SU-DHL-6 (cell line): Measurements from ENCODE around the gene MRM2.

Source experiments
- H2AFZ ChIP-seq: fragments of 200-600 bp; sonication (generic); 2 replicates; pipeline ENCODE4 v1.6.1; 2014; ENCODE audit warnings: low read depth, mild to moderate bottlenecking, moderate library complexity, mixed read lengths, antibody characterized with exemption, low read length; ENCODE audit not compliant: severe bottlenecking
- H3F3A ChIP-seq: fragments of 200-600 bp; shearing (Covaris generic); 2 replicates; pipeline ENCODE4 v1.6.0; 2016; ENCODE audit warnings: antibody characterized with exemption, mild to moderate bottlenecking; ENCODE audit not compliant: insufficient read depth
- H3K27ac ChIP-seq: fragments of 200-600 bp; sonication (generic); 2 replicates; pipeline ENCODE4 v1.5.1; 2016; ENCODE audit warnings: low read depth, mild to moderate bottlenecking, low read length, moderate library complexity, mixed read lengths
- H3K27me3 ChIP-seq: fragments of 200-600 bp; sonication (generic), shearing (Covaris generic); 2 replicates; pipeline ENCODE4 v1.6.0; 2014; ENCODE audit warnings: mild to moderate bottlenecking, low read length
- H3K36me3 ChIP-seq: fragments of 200-600 bp; sonication (generic); 2 replicates; pipeline ENCODE4 v1.6.1; 2014; ENCODE audit warnings: mild to moderate bottlenecking, low read length, mixed read lengths
- H3K4me2 ChIP-seq: fragments of 300-600, 200-600 bp; shearing (Covaris generic), sonication (generic); 2 replicates; pipeline ENCODE4 v1.6.0; 2014; ENCODE audit warnings: low read length, low read depth, mild to moderate bottlenecking; ENCODE audit not compliant: poor library complexity, severe bottlenecking
- H3K4me3 ChIP-seq: fragments of 200-600 bp; sonication (generic); 2 replicates; pipeline ENCODE4 v1.5.1; 2014; ENCODE audit warnings: antibody characterized with exemption, low read length, mild to moderate bottlenecking, mixed read lengths; ENCODE audit not compliant: insufficient read depth, poor library complexity, severe bottlenecking
- H3K79me2 ChIP-seq: fragments of 200-600 bp; sonication (generic); 2 replicates; pipeline ENCODE4 v1.6.1; 2014; ENCODE audit warnings: mild to moderate bottlenecking, low read length, moderate library complexity; ENCODE audit not compliant: insufficient read depth
- H3K9ac ChIP-seq: fragments of 200-600 bp; sonication (generic); 2 replicates; pipeline ENCODE4 v1.7.0; 2014; ENCODE audit warnings: mild to moderate bottlenecking, low read length
- H3K9me2 ChIP-seq: fragments of 200-600 bp; sonication (generic); replicated peaks from 2 replicates; pipeline ENCODE4 v1.6.1; 2014; ENCODE audit warnings: low read length; ENCODE audit not compliant: insufficient read depth
- H3K9me3 ChIP-seq: fragments of 200-600 bp; sonication (generic); 2 replicates; pipeline ENCODE4 v1.6.1; 2014; ENCODE audit warnings: low read length, mixed read lengths; ENCODE audit not compliant: insufficient read depth
- H4K20me1 ChIP-seq: fragments of 200-600 bp; sonication (generic); 2 replicates; pipeline ENCODE4 v1.6.1; 2014; ENCODE audit warnings: low read depth, mild to moderate bottlenecking, antibody characterized with exemption, low read length, moderate library complexity, mixed read lengths
- EZH2phosphoT487 ChIP-seq: fragments of 200-600 bp; sonication (generic), shearing (Covaris generic); conservative IDR thresholded peaks from 2 replicates; pipeline ENCODE4 v1.6.1; 2018; ENCODE audit warnings: mild to moderate bottlenecking, antibody characterized with exemption, low read length, moderate library complexity, mixed read lengths
- TF ChIP-seq, protein P1 (sequence below): fragments of 200-600 bp; sonication (generic); IDR thresholded peaks from one replicate; pipeline ENCODE4 v1.5.1; 2017; ENCODE audit warnings: antibody characterized with exemption, mild to moderate bottlenecking, low read length, moderate library complexity; ENCODE audit not compliant: insufficient read depth, poor library complexity, severe bottlenecking

MRM2 gene

GRCh38 chr7:2233926-2234325 is 8.1 kb downstream of the MRM2 start:
- Histone ChIP-seq H3K4me3 (no peak overlapping the region), H3K36me3 (peaks cover 6% of the 10 kb centered on the region; the same call in 1 of the 2 replicates), H3K9me2 (no peaks in the 10 kb centered on the region), H4K20me1 (no peaks in the 10 kb centered on the region), H3K4me2 (no peak overlapping the region), H3K9ac (no peak overlapping the region), H3K27me3 (no peaks in the 10 kb centered on the region), H3K27ac (no peak overlapping the region), H2AFZ (no peak overlapping the region), H3F3A (peaks cover 39% of the 10 kb centered on the region), H3K79me2 (peaks cover 42% of the 10 kb centered on the region), H3K9me3 (no peaks in the 10 kb centered on the region)
- TF ChIP-seq, protein P1, sequence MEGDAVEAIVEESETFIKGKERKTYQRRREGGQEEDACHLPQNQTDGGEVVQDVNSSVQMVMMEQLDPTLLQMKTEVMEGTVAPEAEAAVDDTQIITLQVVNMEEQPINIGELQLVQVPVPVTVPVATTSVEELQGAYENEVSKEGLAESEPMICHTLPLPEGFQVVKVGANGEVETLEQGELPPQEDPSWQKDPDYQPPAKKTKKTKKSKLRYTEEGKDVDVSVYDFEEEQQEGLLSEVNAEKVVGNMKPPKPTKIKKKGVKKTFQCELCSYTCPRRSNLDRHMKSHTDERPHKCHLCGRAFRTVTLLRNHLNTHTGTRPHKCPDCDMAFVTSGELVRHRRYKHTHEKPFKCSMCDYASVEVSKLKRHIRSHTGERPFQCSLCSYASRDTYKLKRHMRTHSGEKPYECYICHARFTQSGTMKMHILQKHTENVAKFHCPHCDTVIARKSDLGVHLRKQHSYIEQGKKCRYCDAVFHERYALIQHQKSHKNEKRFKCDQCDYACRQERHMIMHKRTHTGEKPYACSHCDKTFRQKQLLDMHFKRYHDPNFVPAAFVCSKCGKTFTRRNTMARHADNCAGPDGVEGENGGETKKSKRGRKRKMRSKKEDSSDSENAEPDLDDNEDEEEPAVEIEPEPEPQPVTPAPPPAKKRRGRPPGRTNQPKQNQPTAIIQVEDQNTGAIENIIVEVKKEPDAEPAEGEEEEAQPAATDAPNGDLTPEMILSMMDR: no peak
- no peak for TF ChIP-seq EZH2phosphoT487

- Histone ChIP-seq H2AFZ (peak within 1 kb of the TSS; percentile 41), H3K36me3 (peaks cover 6% of the 10 kb centered on the region; the same call in 1 of the 2 replicates), H3K4me3 (peak within 1 kb of the TSS; percentile 89), H3K27me3 (no peaks in the 10 kb centered on the region), H3K9ac (peak within 1 kb of the TSS; percentile 97), H3K27ac (peak within 1 kb of the TSS; percentile 39), H4K20me1 (no peaks in the 10 kb centered on the region), H3K4me2 (peak within 1 kb of the TSS; percentile 85), H3K79me2 (peaks cover 48% of the 10 kb centered on the region), H3K9me2 (no peaks in the 10 kb centered on the region), H3F3A (peaks cover 33% of the 10 kb centered on the region), H3K9me3 (no peaks in the 10 kb centered on the region)
- TF ChIP-seq, protein P1: no peak
- no peak for TF ChIP-seq EZH2phosphoT487
Observed at GRCh38 chr7:2232766-2233520, 9.1 kb downstream of the MRM2 start, which contains the start of gene MAD1L1. TSS of gene MAD1L1 (minus strand) at chr7:2232945. CDS start at chr7:2230133, 2,812 bp downstream.

- H2AFZ ChIP-seq: peak overlapping the region; percentile 41
- H3K9me2 ChIP-seq: no peaks in the 10 kb centered on the region
- peak overlapping the region; percentile 97 for H3K9ac ChIP-seq
- H3K79me2 ChIP-seq: peaks cover 55% of the 10 kb centered on the region
- peak overlapping the region; percentile 89 for H3K4me3 ChIP-seq
- no peaks in the 10 kb centered on the region for H3K27me3 ChIP-seq
- TF ChIP-seq, protein P1: no peak
- TF ChIP-seq EZH2phosphoT487: no peak
- no peaks in the 10 kb centered on the region for H4K20me1 ChIP-seq
- H3K9me3 ChIP-seq: no peaks in the 10 kb centered on the region
- H3F3A ChIP-seq: peaks cover 27% of the 10 kb centered on the region
- H3K36me3 ChIP-seq: peaks cover 6% of the 10 kb centered on the region; the same call in 1 of the 2 replicates
- peak overlapping the region; percentile 85 for H3K4me2 ChIP-seq
- peak overlapping the region; percentile 39 for H3K27ac ChIP-seq
Observed at GRCh38 chr7:2231992-2232765, 9.8 kb downstream of the MRM2 start.
